Body of pancreas (tissue), 4 donors: Measurements from ENCODE around the gene PCSK2. TPM values are rescaled to one million over a fixed set of nuclear protein-coding genes. Genes with fewer than 3 reads are reported as not detected.
A peak's percentile ranks its signal among the peaks of the same experiment; 100 is the strongest.

Source experiments
- ATAC-seq: fragments of 150-250 bp; one replicate; pipeline ENCODE4 v1.9.1; 2016
- DNase-seq, 4 donors: peaks; one replicate each; pipeline ENCODE4 v3.0.0-alpha.2; 2019
- H3K27ac ChIP-seq, 4 donors: fragments of 200-600 bp; sonication (generic); 1 replicate in 3 of 4; 2 replicates in 1 of 4; pipeline versions ENCODE4 v1.5.1 to v1.6.1; 2016 to 2019; ENCODE audit warnings: mild to moderate bottlenecking in 1 of 4, mixed read lengths in 1 of 4, moderate library complexity in 1 of 4
- H3K27me3 ChIP-seq, 2 donors: fragments of 200-600 bp; sonication (generic); one replicate each; pipeline ENCODE4 v1.6.0; 2016; ENCODE audit warnings: mild to moderate bottlenecking in 1 of 2
- H3K36me3 ChIP-seq, 2 donors: fragments of 200-600 bp; sonication (generic); replicated peaks in 1 of 2; 2 replicates each; pipeline ENCODE4 v1.5.1; 2016; ENCODE audit warnings: low read depth in 2 of 2; ENCODE audit not compliant: insufficient read depth in 1 of 2
- H3K4me1 ChIP-seq: fragments of 200-600 bp; sonication (generic); one replicate; pipeline ENCODE4 v1.6.0; 2016
- H3K4me3 ChIP-seq, 2 donors: fragments of 200-600 bp; sonication (generic); 1 replicate in 1 of 2; 2 replicates in 1 of 2; pipeline ENCODE4 v1.5.1; 2016 to 2019
- H3K9me3 ChIP-seq, 3 donors: fragments of 200-600 bp; sonication (generic); 1 replicate in 2 of 3; 2 replicates in 1 of 3; pipeline ENCODE4 v1.5.1; 2016
- CTCF ChIP-seq, 7 experiments: fragments of 450-650 bp in 4 of 7; fragments of 200-600 bp in 3 of 7; sonication (generic) in 3 of 7; IDR thresholded peaks; one replicate each; pipeline ENCODE4 v1.5.1; 2016 to 2019; ENCODE audit warnings: antibody characterized with exemption in 7 of 7
- POLR2A ChIP-seq, 3 donors: fragments of 450-650 bp; IDR thresholded peaks; one replicate each; pipeline ENCODE4 v1.6.1; 2016; ENCODE audit warnings: antibody characterized with exemption in 3 of 3, mild to moderate bottlenecking in 2 of 3
- WGBS, 2 donors: methylation state at CpG; one replicate each; pipeline ENCODE4 v1.1.5; 2017; 5-methylcytosine and 5-hydroxymethylcytosine counted together
- intact Hi-C: fragments of 100-400 bp; cut with DNase I; formaldehyde crosslinking; loops from one replicate; pipeline ENCODE4 v1.15.1; 2023
- total RNA-seq, 2 donors: library from RNA; depleted of rRNA; stranded (reverse); fragments of >200 nt; gene quantifications; one replicate each; pipeline ENCODE4 v1.1.0, GENCODE V29; 2016

The PCSK2 gene
- total RNA-seq, 2 donors from 2014 or later, result 3.3 to 7.0 TPM

- Histone ChIP-seq H3K27me3 (no peaks in the 10 kb centered on the region), H3K4me1 (peaks cover 6% of the 10 kb centered on the region), H3K27ac (no peak overlapping the region), H3K36me3 (no peaks in the 10 kb centered on the region), H3K4me3 (no peak overlapping the region), H3K9me3 (no peaks in the 10 kb centered on the region)
- no peak for TF ChIP-seq CTCF (IDR thresholded peaks at IDR 0.05)
- no peak for TF ChIP-seq POLR2A (IDR thresholded peaks at IDR 0.05)
- ATAC-seq (peak; percentile 60), DNase-seq (peak; percentile 29 to 44 (median 40))
- intact Hi-C loops, result no loop called here
Observed at GRCh38 chr20:17525650-17526049, 298.8 kb downstream of the PCSK2 start.

- ATAC-seq (no peak), DNase-seq (no peak)
- H3K4me1 ChIP-seq, result peaks cover 15% of the 10 kb centered on the region
- H3K36me3 ChIP-seq, result no peaks in the 10 kb centered on the region
- TF ChIP-seq CTCF (IDR thresholded peaks at IDR 0.05) (no peak), POLR2A (IDR thresholded peaks at IDR 0.05) (no peak)
- H3K27ac ChIP-seq, result no peak overlapping the region
- intact Hi-C loops, result no loop called here
- no peak overlapping the region for H3K4me3 ChIP-seq
- no peaks in the 10 kb centered on the region for H3K9me3 ChIP-seq
- no peaks in the 10 kb centered on the region for H3K27me3 ChIP-seq
Observed at GRCh38 chr20:17529586-17529985, 302.7 kb downstream of the PCSK2 start.

GRCh38 chr20:17530153-17530552, 303.3 kb downstream of the PCSK2 start:
- peaks cover 15% of the 10 kb centered on the region for H3K4me1 ChIP-seq
- ATAC-seq (no peak), DNase-seq (no peak)
- no peak for TF ChIP-seq CTCF (IDR thresholded peaks at IDR 0.05)
- no peak for TF ChIP-seq POLR2A (IDR thresholded peaks at IDR 0.05)
- intact Hi-C loops, result no loop called here
- 80 to 82% methylated on average over 7 of the region's 7 CpGs for WGBS, 2 donors
- peak overlapping the region in 3 of 4 donors; percentile 27 to 91 (median 85) for H3K27ac ChIP-seq
- no peaks in the 10 kb centered on the region for H3K9me3 ChIP-seq
- H3K27me3 ChIP-seq, result no peaks in the 10 kb centered on the region
- no peak overlapping the region for H3K4me3 ChIP-seq
- H3K36me3 ChIP-seq, result no peaks in the 10 kb centered on the region

- peak; percentile 92 for ATAC-seq
- H3K9me3 ChIP-seq, result no peaks in the 10 kb centered on the region
- H3K27ac ChIP-seq, result peak within 1 kb of the TSS; percentile 77 to 91 (median 85)
- WGBS, 2 donors, result 1 to 2% methylated on average over 23 to 77 of the region's 111 CpGs
- peak; percentile 82 to 90 (median 87) for DNase-seq
- H3K4me1 ChIP-seq, result peaks cover 15% of the 10 kb centered on the region
- H3K4me3 ChIP-seq, result peak within 1 kb of the TSS in 1 of 2 donors; percentile 3
- TF ChIP-seq CTCF (IDR thresholded peaks at IDR 0.05) (peak in 2 of 7 experiments; percentile 2 to 25), POLR2A (IDR thresholded peaks at IDR 0.05) (peak; percentile 44 to 61 (median 51))
- intact Hi-C loops, result no loop called here
- no peaks in the 10 kb centered on the region for H3K27me3 ChIP-seq
- H3K36me3 ChIP-seq, result no peaks in the 10 kb centered on the region
Observed at GRCh38 chr20:17530716-17531664, 304.1 kb downstream of the PCSK2 start, which contains the start of gene BFSP1. TSS of gene BFSP1 (minus strand) at chr20:17531379. CDS start at chr20:17531329, 50 bp downstream.
